Measurements from ENCODE around the gene SCD. TPM values are rescaled to one million over a fixed set of nuclear protein-coding genes. Genes with fewer than 3 reads are reported as not detected.
A peak's percentile ranks its signal among the peaks of the same experiment; 100 is the strongest.

Gene SCD
- total and polyA plus RNA-seq, 2 of the 13 experiments (the other 11 are each of a cell fraction or from before 2014, with no cell fraction given): 492 to 512 TPM

DNA sequence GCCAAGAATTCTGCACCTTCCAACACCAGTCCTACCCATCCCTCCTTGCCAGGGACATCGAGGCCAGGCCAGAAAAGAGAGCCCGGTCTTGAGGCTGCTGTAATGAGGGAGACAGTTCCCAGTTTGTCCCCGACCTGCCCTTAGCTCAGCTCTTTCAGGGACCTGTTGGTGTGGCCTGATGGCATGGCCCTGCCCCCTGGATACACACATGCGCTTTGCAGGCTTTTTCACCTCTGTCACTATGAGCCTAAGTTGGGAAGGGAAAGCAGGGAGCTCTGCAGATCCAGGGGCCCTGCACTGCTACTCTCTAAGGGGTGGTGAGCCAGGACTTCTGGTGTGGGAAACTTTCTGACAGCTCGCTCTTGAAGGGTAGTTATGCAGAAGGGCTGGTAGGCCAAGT lies 2.1 kb downstream of the SCD start:
- peak overlapping the region; percentile 83 for H3K4me2 ChIP-seq (ENCODE audit: low read depth, low read length)
- no peak overlapping the region for H2AFZ ChIP-seq (ENCODE audit: low read length)
- DNase-seq (ENCODE audit: low spot score): no peak
- intact Hi-C loops (cut with micrococcal nuclease; ENCODE audit: unreplicated experiment): no loop called here
- ChIA-PET POLR2A (interaction anchor here (1.0 to 12.6 kb wide), 7 partner anchors 8 to 43 kb away, joined by 4 to 287 read pairs (median 7); no protein-coding TSS in a partner anchor), CTCF (ENCODE audit: low intra/inter-chr PET ratio, low total read pairs) (interaction anchor here (1.2 kb wide), 1 partner anchor 84 kb away, joined by 3 read pairs; no protein-coding TSS in a partner anchor)
- no peaks in the 10 kb centered on the region for H3K9me3 ChIP-seq (ENCODE audit: low read length)
- peaks cover 25 to 59% of the 10 kb centered on the region in 2 experiments for H3K36me3 ChIP-seq (replicated peaks in 1 of 2; ENCODE audit: control insufficient read depth in 1 of 2, insufficient read depth in 2 of 2, low read length in 2 of 2)
- peak overlapping the region; percentile 81 for H3K27ac ChIP-seq (ENCODE audit: extremely low read length, insufficient read depth, low read length)
- no TSS peak for BruUV-seq (replicated peaks)
- peak overlapping the region; percentile 89 for H3K9ac ChIP-seq (ENCODE audit: insufficient read depth, low read depth, low read length)
- peaks cover 61% of the 10 kb centered on the region for H4K20me1 ChIP-seq (ENCODE audit: insufficient read depth, low read length)
- in situ Hi-C loops (cut with HindIII; ENCODE audit: extremely low pct_ligation_motif_present, low pct_unique_long_range_greater_than_20kb): loop anchor here (25.0 kb wide), 1 partner anchor 538 kb away; no protein-coding TSS in a partner anchor
- H3K4me3 ChIP-seq (replicated peaks in 1 of 3; ENCODE audit: insufficient read depth in 1 of 3, low read depth in 2 of 3, low read length in 3 of 3): peak overlapping the region; percentile 95 to 99 (median 95)
- 0 out of 3 replicates have a peak, but pooled peaks have one; percentile 3 for ATAC-seq
- peaks cover 78% of the 10 kb centered on the region for H3K79me2 ChIP-seq (ENCODE audit: insufficient read depth, low read length)
- H3K27me3 ChIP-seq (ENCODE audit: control insufficient read depth in 1 of 2, insufficient read depth in 2 of 2, low read length in 2 of 2): no peaks in the 10 kb centered on the region; a peak in 1 of 5 replicates
- no peak for FAIRE-seq
- H3K4me1 ChIP-seq (ENCODE audit: insufficient read depth, low read length): peaks cover 71% of the 10 kb centered on the region
- 8% methylated on average over 4 of the region's 5 CpGs for WGBS (ENCODE audit: low lambda C conversion rate)
- no peak for TF ChIP-seq SIN3A (IDR thresholded peaks at IDR 0.05; ENCODE audit: borderline replicate concordance, low read depth, low read length)
- no peak for TF ChIP-seq GATAD2A (CRISPR knock-in tag; IDR thresholded peaks at IDR 0.05)
- no peak for TF ChIP-seq ISL2 (CRISPR knock-in tag; IDR thresholded peaks at IDR 0.05)
- TF ChIP-seq SOX5 (CRISPR knock-in tag; IDR thresholded peaks at IDR 0.05; ENCODE audit: borderline replicate concordance): no peak
- TF ChIP-seq TCF12 (IDR thresholded peaks at IDR 0.05): no peak
- no peak for TF ChIP-seq TCF12 (CRISPR knock-in tag; IDR thresholded peaks at IDR 0.05)
- TF ChIP-seq ESRRA (CRISPR knock-in tag; IDR thresholded peaks at IDR 0.05; ENCODE audit: low read depth): no peak
- TF ChIP-seq, protein P1, sequence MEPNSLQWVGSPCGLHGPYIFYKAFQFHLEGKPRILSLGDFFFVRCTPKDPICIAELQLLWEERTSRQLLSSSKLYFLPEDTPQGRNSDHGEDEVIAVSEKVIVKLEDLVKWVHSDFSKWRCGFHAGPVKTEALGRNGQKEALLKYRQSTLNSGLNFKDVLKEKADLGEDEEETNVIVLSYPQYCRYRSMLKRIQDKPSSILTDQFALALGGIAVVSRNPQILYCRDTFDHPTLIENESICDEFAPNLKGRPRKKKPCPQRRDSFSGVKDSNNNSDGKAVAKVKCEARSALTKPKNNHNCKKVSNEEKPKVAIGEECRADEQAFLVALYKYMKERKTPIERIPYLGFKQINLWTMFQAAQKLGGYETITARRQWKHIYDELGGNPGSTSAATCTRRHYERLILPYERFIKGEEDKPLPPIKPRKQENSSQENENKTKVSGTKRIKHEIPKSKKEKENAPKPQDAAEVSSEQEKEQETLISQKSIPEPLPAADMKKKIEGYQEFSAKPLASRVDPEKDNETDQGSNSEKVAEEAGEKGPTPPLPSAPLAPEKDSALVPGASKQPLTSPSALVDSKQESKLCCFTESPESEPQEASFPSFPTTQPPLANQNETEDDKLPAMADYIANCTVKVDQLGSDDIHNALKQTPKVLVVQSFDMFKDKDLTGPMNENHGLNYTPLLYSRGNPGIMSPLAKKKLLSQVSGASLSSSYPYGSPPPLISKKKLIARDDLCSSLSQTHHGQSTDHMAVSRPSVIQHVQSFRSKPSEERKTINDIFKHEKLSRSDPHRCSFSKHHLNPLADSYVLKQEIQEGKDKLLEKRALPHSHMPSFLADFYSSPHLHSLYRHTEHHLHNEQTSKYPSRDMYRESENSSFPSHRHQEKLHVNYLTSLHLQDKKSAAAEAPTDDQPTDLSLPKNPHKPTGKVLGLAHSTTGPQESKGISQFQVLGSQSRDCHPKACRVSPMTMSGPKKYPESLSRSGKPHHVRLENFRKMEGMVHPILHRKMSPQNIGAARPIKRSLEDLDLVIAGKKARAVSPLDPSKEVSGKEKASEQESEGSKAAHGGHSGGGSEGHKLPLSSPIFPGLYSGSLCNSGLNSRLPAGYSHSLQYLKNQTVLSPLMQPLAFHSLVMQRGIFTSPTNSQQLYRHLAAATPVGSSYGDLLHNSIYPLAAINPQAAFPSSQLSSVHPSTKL (CRISPR knock-in tag; IDR thresholded peaks at IDR 0.05): no peak
- TF ChIP-seq, protein P2, sequence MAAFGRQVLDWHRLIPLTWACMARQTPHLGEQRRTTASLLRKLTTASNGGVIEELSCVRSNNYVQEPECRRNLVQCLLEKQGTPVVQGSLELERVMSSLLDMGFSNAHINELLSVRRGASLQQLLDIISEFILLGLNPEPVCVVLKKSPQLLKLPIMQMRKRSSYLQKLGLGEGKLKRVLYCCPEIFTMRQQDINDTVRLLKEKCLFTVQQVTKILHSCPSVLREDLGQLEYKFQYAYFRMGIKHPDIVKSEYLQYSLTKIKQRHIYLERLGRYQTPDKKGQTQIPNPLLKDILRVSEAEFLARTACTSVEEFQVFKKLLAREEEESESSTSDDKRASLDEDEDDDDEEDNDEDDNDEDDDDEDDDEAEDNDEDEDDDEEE (CRISPR knock-in tag; IDR thresholded peaks at IDR 0.05): no peak
- TF ChIP-seq SNRNP70 (IDR thresholded peaks at IDR 0.05; ENCODE audit: low read depth, low read length): no peak
- TF ChIP-seq ZKSCAN1 (IDR thresholded peaks at IDR 0.05; ENCODE audit: low read length): no peak
- TF ChIP-seq ZNF256 (CRISPR knock-in tag; conservative IDR thresholded peaks at IDR 0.05): no peak
- TF ChIP-seq PAF1 (CRISPR knock-in tag; IDR thresholded peaks at IDR 0.05): no peak
- 0 out of 2 replicates have a peak, but pooled peaks have one; percentile 41 for TF ChIP-seq ZNF136 (CRISPR knock-in tag; IDR thresholded peaks at IDR 0.05; ENCODE audit: low read depth)
- no peak for TF ChIP-seq ZNF572 (CRISPR knock-in tag; IDR thresholded peaks at IDR 0.05)
- no peak for TF ChIP-seq ZNF747 (CRISPR knock-in tag; IDR thresholded peaks at IDR 0.05; ENCODE audit: borderline replicate concordance)
- TF ChIP-seq PHF5A (CRISPR knock-in tag; IDR thresholded peaks at IDR 0.05; ENCODE audit: low read depth, unreplicated experiment): no peak
- TF ChIP-seq ZNF768 (CRISPR knock-in tag; IDR thresholded peaks at IDR 0.05): no peak
- TF ChIP-seq ARHGAP35 (CRISPR knock-in tag; IDR thresholded peaks at IDR 0.05; ENCODE audit: borderline replicate concordance): no peak
- no peak for TF ChIP-seq ZNF546 (CRISPR knock-in tag; conservative IDR thresholded peaks at IDR 0.05)
- no peak for TF ChIP-seq EZH2 (conservative IDR thresholded peaks at IDR 0.05; ENCODE audit: low read depth, low read length)
- TF ChIP-seq, protein P3, sequence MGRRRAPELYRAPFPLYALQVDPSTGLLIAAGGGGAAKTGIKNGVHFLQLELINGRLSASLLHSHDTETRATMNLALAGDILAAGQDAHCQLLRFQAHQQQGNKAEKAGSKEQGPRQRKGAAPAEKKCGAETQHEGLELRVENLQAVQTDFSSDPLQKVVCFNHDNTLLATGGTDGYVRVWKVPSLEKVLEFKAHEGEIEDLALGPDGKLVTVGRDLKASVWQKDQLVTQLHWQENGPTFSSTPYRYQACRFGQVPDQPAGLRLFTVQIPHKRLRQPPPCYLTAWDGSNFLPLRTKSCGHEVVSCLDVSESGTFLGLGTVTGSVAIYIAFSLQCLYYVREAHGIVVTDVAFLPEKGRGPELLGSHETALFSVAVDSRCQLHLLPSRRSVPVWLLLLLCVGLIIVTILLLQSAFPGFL (CRISPR knock-in tag; IDR thresholded peaks at IDR 0.05): no peak
